Measurements from ENCODE around the gene TRAF7.

TRAF7 gene

DNA sequence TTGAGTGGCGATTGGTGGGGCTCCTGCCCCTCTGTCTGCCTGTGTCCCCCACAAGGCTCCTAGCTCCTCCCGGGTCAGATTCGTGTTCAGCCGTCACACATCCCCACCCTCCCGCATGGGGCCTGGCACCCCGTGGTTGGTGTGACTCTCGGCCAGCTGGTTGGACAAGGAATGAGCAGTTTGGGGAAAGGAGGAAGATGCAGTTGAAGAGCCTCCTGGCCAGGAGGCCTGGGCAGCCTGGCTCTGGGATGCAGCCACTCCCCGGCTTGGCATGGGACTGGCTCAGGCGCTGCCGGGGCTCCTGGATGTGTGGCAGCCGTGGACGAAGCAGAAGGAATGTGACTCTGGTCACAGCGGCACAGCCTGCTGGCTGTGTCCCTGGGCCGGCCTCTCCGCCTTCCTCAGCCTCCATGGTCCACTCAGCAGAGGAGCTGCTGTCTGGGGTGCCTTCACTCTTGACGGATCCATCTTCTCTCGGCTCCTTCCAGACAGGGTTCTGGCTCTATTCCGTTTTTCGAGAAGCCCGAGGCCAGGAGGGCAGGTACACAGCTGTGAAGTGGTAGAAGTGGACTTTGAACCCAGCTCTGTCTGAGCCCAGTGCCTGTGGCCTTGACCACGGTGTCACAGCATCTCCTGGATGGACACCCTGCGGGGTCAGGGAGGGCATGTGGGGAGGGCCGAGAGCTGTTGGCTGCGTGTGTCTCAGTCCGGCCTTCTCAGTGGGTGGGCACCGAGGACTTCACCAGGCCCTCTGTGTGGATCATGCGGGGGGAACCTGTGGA, 2.1 kb downstream of the TRAF7 start:
- H3K4me1 ChIP-seq (ENCODE audit: insufficient read depth, low read length), result peaks cover 65% of the 10 kb centered on the region
- H2AFZ ChIP-seq (ENCODE audit: low read depth, low read length), result no peak overlapping the region
- no peak overlapping the region for H3K4me3 ChIP-seq (ENCODE audit: low read length)
- peaks cover 8% of the 10 kb centered on the region for H3K36me3 ChIP-seq (ENCODE audit: insufficient read depth, low read length)
- H3K27me3 ChIP-seq (ENCODE audit: insufficient read depth, low read length), result no peaks in the 10 kb centered on the region
- H3K9me3 ChIP-seq (ENCODE audit: low read length), result no peaks in the 10 kb centered on the region

- Histone ChIP-seq H2AFZ (ENCODE audit: low read depth, low read length) (no peak overlapping the region), H3K4me1 (ENCODE audit: insufficient read depth, low read length) (peaks cover 60% of the 10 kb centered on the region), H3K36me3 (ENCODE audit: insufficient read depth, low read length) (peaks cover 3% of the 10 kb centered on the region), H3K4me3 (ENCODE audit: low read length) (no peak overlapping the region), H3K9me3 (ENCODE audit: low read length) (no peaks in the 10 kb centered on the region), H3K27me3 (ENCODE audit: insufficient read depth, low read length) (no peaks in the 10 kb centered on the region)
These were observed 2.7 kb downstream of the TRAF7 start for GRCh38 chr16:2158262-2158638.

GRCh38 chr16:2159175-2159838, 3.7 kb downstream of the TRAF7 start:
- Histone ChIP-seq H3K9me3 (ENCODE audit: low read length) (no peaks in the 10 kb centered on the region), H3K36me3 (ENCODE audit: insufficient read depth, low read length) (no peaks in the 10 kb centered on the region), H2AFZ (ENCODE audit: low read depth, low read length) (no peak overlapping the region), H3K4me1 (ENCODE audit: insufficient read depth, low read length) (peaks cover 49% of the 10 kb centered on the region), H3K27me3 (ENCODE audit: insufficient read depth, low read length) (no peaks in the 10 kb centered on the region), H3K4me3 (ENCODE audit: low read length) (peak overlapping the region; percentile 6)

- peaks cover 6% of the 10 kb centered on the region for H3K36me3 ChIP-seq (ENCODE audit: insufficient read depth, low read length)
- H3K27me3 ChIP-seq (ENCODE audit: insufficient read depth, low read length), result no peaks in the 10 kb centered on the region
- no peak overlapping the region for H2AFZ ChIP-seq (ENCODE audit: low read depth, low read length)
- no peak overlapping the region for H3K4me3 ChIP-seq (ENCODE audit: low read length)
- peaks cover 43% of the 10 kb centered on the region for H3K4me1 ChIP-seq (ENCODE audit: insufficient read depth, low read length)
- no peaks in the 10 kb centered on the region for H3K9me3 ChIP-seq (ENCODE audit: low read length)
These were observed 5.5 kb downstream of the TRAF7 start for GRCh38 chr16:2160915-2161551.

DNA sequence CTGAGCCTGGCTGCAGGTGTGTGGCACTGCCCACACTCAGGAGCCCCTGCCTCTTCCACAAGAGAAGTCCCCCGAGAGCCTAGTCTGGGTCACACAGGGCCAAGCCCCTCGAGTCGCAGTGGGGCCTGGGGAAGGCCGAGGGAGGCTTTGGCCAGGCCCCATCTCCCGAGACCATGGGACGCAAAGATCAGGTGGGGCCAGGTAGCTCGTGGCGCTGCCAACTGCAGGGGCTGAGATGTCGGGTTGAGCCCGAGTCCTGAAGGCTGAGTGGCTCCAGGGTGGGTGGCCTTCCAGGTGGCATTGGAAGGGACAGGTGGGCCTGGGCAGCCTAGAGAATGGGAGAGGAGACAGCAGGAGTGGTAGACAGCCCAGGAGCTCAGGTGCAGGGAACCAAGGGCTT, 6.3 kb downstream of the TRAF7 start:
- no peaks in the 10 kb centered on the region for H3K27me3 ChIP-seq (ENCODE audit: insufficient read depth, low read length)
- H3K4me1 ChIP-seq (ENCODE audit: insufficient read depth, low read length), result peaks cover 37% of the 10 kb centered on the region
- H3K36me3 ChIP-seq (ENCODE audit: insufficient read depth, low read length), result peaks cover 10% of the 10 kb centered on the region
- H2AFZ ChIP-seq (ENCODE audit: low read depth, low read length), result no peak overlapping the region
- H3K4me3 ChIP-seq (ENCODE audit: low read length), result no peak overlapping the region
- H3K9me3 ChIP-seq (ENCODE audit: low read length), result no peaks in the 10 kb centered on the region

DNA sequence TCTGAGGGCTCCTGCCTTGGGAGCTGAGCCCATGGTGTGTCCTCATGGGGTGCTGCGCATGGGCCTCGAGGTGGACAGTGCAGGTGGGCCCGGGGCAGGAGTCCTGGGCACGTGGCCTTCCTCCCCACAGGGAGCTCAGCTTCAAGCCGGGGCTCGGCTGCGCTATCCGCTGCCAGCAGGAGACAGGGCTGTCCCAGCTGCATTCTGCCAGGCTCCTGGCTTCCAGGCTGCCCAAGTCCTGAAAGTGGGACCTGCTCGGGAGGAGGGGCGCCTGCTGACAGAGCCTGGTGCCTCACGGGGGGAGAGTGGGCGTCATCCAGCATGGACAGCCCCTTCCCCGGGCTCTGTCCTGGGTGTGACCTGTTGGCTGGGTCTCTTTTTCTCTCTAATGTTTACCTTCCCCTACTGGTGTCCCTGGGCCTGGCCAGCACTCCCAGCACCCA, 7.1 kb downstream of the TRAF7 start:
- H3K4me1 ChIP-seq (ENCODE audit: insufficient read depth, low read length), result peaks cover 29% of the 10 kb centered on the region
- no peak overlapping the region for H3K4me3 ChIP-seq (ENCODE audit: low read length)
- H3K27me3 ChIP-seq (ENCODE audit: insufficient read depth, low read length), result no peaks in the 10 kb centered on the region
- H3K9me3 ChIP-seq (ENCODE audit: low read length), result no peaks in the 10 kb centered on the region
- H2AFZ ChIP-seq (ENCODE audit: low read depth, low read length), result no peak overlapping the region
- peaks cover 14% of the 10 kb centered on the region for H3K36me3 ChIP-seq (ENCODE audit: insufficient read depth, low read length)

DNA sequence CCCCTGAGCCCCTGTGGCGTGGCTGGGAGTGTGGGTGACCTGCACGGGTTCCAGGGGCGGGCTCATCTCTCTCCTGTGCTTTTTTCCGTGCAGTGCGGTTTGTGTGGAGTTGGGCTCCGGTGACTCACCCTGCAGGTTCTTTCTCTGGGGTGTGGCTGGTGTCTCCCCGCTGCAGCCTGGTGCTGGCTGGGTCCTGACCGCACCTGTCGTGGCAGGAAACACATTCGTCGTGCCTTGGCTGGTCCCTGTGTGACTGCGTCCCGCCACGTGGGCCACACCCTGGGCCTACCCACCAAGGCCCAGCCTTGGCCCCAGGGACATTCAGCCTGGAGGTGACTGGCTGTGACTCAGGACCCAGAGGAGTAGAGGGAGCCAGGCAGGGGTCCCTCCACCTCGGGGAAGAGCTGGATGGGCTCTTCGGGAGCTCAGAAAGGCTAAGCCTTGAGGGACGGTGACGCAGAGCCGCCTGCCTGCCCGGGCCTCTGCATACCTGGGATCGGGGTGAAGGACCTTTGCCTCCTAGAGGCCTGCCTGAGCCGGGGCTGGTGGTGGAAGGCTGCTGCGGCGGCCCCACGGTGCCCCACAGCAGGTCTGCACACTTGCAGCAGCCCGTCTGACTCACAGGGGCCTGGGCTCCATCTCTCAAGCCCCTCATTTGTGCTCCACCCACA, 7.8 kb downstream of the TRAF7 start:
- H3K9me3 ChIP-seq (ENCODE audit: low read length), result no peaks in the 10 kb centered on the region
- no peak overlapping the region for H2AFZ ChIP-seq (ENCODE audit: low read depth, low read length)
- no peaks in the 10 kb centered on the region for H3K27me3 ChIP-seq (ENCODE audit: insufficient read depth, low read length)
- peaks cover 23% of the 10 kb centered on the region for H3K4me1 ChIP-seq (ENCODE audit: insufficient read depth, low read length)
- no peak overlapping the region for H3K4me3 ChIP-seq (ENCODE audit: low read length)
- peaks cover 21% of the 10 kb centered on the region for H3K36me3 ChIP-seq (ENCODE audit: insufficient read depth, low read length)

DNA sequence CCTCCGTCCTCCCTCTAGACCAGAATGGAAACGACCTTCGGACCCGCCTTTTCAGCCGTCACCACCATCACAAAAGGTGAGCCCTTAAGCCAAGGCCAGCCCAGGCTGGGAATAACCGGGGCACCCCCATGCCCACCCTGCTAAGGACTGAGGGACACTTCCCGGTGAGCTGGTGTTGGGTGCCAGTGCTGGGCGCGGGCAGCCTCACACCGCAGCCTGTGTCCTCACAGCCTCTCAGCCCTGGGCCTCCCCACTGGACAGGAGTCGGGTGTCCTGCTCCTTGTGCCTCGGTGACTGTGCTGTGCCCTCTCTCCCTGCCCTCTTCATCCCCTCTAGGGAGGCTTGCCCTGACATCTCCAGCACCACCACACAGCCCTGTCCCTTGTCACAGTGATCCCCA, 10.3 kb downstream of the TRAF7 start:
- Histone ChIP-seq H3K4me3 (ENCODE audit: low read length) (no peak overlapping the region), H2AFZ (ENCODE audit: low read depth, low read length) (no peak overlapping the region), H3K36me3 (ENCODE audit: insufficient read depth, low read length) (peaks cover 24% of the 10 kb centered on the region), H3K27me3 (ENCODE audit: insufficient read depth, low read length) (no peaks in the 10 kb centered on the region), H3K9me3 (ENCODE audit: low read length) (no peaks in the 10 kb centered on the region), H3K4me1 (ENCODE audit: insufficient read depth, low read length) (peaks cover under 1% of the 10 kb centered on the region)

DNA sequence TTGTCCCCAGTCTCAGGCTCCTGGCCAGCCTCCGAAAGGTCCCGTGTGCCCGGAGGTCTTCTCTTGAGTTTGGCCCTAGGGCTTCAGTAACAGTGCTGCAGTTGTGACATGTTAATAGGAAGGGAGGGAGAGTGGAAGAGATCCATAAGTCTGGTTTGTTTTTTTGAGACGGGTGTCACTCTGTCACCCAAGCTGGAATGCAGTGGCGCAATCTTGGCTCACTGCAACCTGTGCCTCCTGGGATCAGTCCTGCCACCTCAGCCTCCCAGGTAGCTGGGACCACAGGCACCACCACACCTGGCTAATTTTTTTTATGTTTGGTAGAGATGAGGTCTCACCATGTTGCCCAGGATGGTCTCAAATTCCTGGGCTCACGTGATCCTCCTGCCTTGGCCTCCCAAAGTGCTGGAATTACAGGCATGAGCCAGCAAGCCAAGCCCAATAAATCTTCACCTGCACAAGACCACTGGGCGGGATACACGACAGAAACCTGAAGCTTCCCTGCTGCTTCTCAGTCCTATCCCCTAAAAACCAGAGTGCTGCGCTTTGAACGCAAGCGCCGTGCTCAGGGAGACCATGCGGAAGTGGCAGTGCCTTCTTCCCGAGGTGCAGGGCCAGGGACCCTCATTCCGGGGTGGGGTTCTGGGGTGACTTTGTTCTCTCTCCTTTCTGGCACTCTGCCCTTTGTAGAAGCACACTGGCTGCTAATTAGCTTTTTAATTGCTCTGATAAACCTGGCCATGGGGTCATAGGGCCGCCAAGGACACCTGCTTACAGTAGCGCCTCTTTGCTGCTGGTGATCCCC, 10.9 kb downstream of the TRAF7 start:
- no peaks in the 10 kb centered on the region for H3K9me3 ChIP-seq (ENCODE audit: low read length)
- H3K4me3 ChIP-seq (ENCODE audit: low read length), result no peak overlapping the region
- no peaks in the 10 kb centered on the region for H3K4me1 ChIP-seq (ENCODE audit: insufficient read depth, low read length)
- no peaks in the 10 kb centered on the region for H3K27me3 ChIP-seq (ENCODE audit: insufficient read depth, low read length)
- no peak overlapping the region for H2AFZ ChIP-seq (ENCODE audit: low read depth, low read length)
- H3K36me3 ChIP-seq (ENCODE audit: insufficient read depth, low read length), result peaks cover 28% of the 10 kb centered on the region

DNA sequence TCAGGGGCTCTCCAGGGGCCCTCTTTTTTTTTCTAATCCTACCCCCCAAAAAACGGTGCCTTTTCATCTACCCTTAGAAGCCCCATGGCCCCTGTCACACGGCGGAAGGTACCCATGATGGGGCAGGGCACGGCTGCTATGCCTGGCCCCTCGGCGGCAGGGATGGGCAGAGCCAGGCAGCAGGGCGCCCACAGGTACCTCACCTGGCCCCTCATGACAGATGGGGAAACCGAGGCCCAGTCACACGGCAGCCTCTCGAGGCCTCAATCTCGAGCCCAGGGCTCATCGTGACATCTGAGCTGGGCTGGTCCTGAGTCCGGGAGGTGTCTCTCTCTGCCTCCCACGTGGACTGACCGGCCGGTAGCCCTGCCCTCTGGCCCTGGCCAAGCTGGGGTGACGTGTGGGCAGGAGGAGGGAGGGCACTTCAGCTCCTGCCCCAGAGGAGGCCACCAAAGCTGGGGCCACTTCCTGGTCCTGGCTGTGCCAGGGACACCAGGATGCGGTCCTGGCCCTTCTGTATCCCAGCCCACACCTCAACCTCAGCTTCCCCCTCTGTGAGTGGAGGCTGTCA, 11.6 kb downstream of the TRAF7 start:
- Histone ChIP-seq H3K27me3 (ENCODE audit: insufficient read depth, low read length) (no peaks in the 10 kb centered on the region), H3K4me3 (ENCODE audit: low read length) (no peak overlapping the region), H2AFZ (ENCODE audit: low read depth, low read length) (no peak overlapping the region), H3K4me1 (ENCODE audit: insufficient read depth, low read length) (no peaks in the 10 kb centered on the region), H3K36me3 (ENCODE audit: insufficient read depth, low read length) (peaks cover 35% of the 10 kb centered on the region), H3K9me3 (ENCODE audit: low read length) (no peaks in the 10 kb centered on the region)

- H3K4me1 ChIP-seq (ENCODE audit: insufficient read depth, low read length), result no peaks in the 10 kb centered on the region
- H3K9me3 ChIP-seq (ENCODE audit: low read length), result no peaks in the 10 kb centered on the region
- no peak overlapping the region for H3K4me3 ChIP-seq (ENCODE audit: low read length)
- no peaks in the 10 kb centered on the region for H3K27me3 ChIP-seq (ENCODE audit: insufficient read depth, low read length)
- H3K36me3 ChIP-seq (ENCODE audit: insufficient read depth, low read length), result peaks cover 60% of the 10 kb centered on the region
- no peak overlapping the region for H2AFZ ChIP-seq (ENCODE audit: low read depth, low read length)
These were observed 14.5 kb downstream of the TRAF7 start for GRCh38 chr16:2170080-2170479.
